HepG2 (cell line): ENCODE data around the gene CACNB4. TPM values are rescaled to one million over a fixed set of nuclear protein-coding genes. Genes with fewer than 3 reads are reported as not detected.
A peak's percentile ranks its signal among the peaks of the same experiment; 100 is the strongest.

ENCODE experiments used
- ELF1 ChIP-seq: sonication (generic); formaldehyde crosslinking; IDR thresholded peaks from 2 replicates; pipeline ENCODE4 v1.4.0; 2020; ENCODE audit warnings: missing genetic modification reagents
- ELF3 ChIP-seq: IDR thresholded peaks from 2 replicates; pipeline ENCODE4 v1.6.1; 2016; ENCODE audit warnings: missing genetic modification reagents, missing compliant biosample characterization
- FOXP1 ChIP-seq, 2 experiments: fragments of 450-650 bp in 1 of 2; IDR thresholded peaks; 2 replicates each; pipeline ENCODE4 v1.6.1; 2017 to 2018; ENCODE audit warnings: antibody characterized with exemption in 1 of 2
- NR2F6 ChIP-seq, 2 experiments: IDR thresholded peaks; 2 replicates each; pipeline ENCODE4 v1.6.1; 2016; ENCODE audit warnings: antibody characterized with exemption in 1 of 2, mild to moderate bottlenecking in 1 of 2
- PAXIP1 ChIP-seq: sonication (generic); formaldehyde crosslinking; conservative IDR thresholded peaks from 2 replicates; pipeline ENCODE4 v1.4.0; 2020; ENCODE audit warnings: mild to moderate bottlenecking, missing genetic modification reagents, moderate library complexity
- SOX6 ChIP-seq, 2 experiments: fragments of 450-650 bp in 1 of 2; sonication (generic) in 1 of 2; formaldehyde crosslinking in 1 of 2; IDR thresholded peaks; 2 replicates each; pipeline versions ENCODE4 v1.4.0 to v1.6.1; 2017 to 2020; ENCODE audit warnings: antibody characterized with exemption in 1 of 2, mild to moderate bottlenecking in 1 of 2, missing genetic modification reagents in 1 of 2
- TGIF2 ChIP-seq: IDR thresholded peaks from 2 replicates; pipeline ENCODE4 v1.6.1; 2016; ENCODE audit warnings: control low read depth, missing compliant biosample characterization
- polyA plus RNA-seq, 8 experiments: library from polyadenylated mRNA; depleted of rRNA in 3 of 8; stranded (reverse) in 7 of 8; unstranded in 1 of 8; fragments of >200 nt; fragmentation: Illumina TruSeq in 4 of 8; extraction: Trizol in 4 of 8; gene quantifications; 2 replicates each; pipeline versions ENCODE4 v1.2.1 to v1.2.3, GENCODE V29; 2011 to 2016; ENCODE audit warnings: low read depth in 4 of 8, missing spikeins in 1 of 8, mixed read lengths in 1 of 8; ENCODE audit not compliant: insufficient read depth in 1 of 8
- total RNA-seq, 5 experiments: library from RNA; depleted of rRNA; stranded (reverse); fragments of >200 nt; fragmentation: Illumina TruSeq; extraction: Trizol; gene quantifications; 2 replicates each; pipeline ENCODE4 v1.2.3, GENCODE V29; 2016; ENCODE audit warnings: low read depth in 1 of 5
- TF ChIP-seq, protein P1 (sequence below): IDR thresholded peaks from 2 replicates; pipeline ENCODE4 v1.6.1; 2016; ENCODE audit warnings: low read depth
- TF ChIP-seq, protein P2 (sequence below): IDR thresholded peaks from 2 replicates; pipeline ENCODE4 v1.6.1; 2016; ENCODE audit warnings: low read depth, missing genetic modification reagents, missing compliant biosample characterization

CACNB4 gene
- total and polyA plus RNA-seq, 2 of the 13 experiments (the other 11 are each of a cell fraction or from before 2014, with no cell fraction given) = 5.1 to 14.3 TPM

DNA sequence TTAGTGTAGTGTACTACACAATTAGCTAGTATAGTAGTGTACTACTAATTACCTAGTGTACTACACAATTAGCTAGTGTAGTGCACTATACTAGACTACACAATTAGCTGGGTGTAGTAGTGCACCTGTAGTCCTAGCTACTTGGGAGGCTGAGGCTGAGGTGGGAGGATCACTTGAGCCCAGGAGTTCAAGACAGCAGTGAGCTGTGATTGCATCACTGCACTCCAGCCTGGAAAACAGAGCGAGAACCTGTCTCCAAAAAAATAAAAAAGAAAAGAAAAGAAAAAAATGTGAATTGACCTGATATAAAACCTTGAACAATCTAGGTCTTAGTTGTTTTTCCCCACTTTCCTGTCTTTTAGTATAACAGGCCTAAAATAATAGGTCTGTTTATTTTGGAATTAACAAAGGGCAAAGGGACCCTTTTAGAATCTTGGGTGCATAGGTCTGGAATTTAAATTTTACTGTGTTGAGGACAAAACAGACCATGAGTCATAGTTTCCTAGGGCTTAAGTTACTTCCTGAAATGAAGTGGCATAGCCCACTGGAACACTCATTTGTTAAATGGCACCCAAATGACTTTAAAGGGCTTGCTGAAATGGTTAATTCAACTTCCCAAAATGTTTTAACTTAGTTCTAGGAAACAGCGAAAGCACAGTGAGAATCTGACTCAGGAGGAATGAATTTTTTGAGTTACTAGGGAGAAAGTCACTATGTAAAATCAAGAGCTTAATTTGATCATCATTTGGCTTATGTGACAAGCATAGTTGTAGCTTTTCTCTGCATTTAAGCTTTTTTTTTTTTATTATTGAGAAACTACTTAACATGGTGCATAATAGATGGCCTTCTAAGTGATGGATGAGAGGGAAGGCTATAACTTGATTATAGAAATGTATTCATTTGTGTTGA, 219.9 kb downstream of the CACNB4 start (continued):
- TF ChIP-seq, protein P1, sequence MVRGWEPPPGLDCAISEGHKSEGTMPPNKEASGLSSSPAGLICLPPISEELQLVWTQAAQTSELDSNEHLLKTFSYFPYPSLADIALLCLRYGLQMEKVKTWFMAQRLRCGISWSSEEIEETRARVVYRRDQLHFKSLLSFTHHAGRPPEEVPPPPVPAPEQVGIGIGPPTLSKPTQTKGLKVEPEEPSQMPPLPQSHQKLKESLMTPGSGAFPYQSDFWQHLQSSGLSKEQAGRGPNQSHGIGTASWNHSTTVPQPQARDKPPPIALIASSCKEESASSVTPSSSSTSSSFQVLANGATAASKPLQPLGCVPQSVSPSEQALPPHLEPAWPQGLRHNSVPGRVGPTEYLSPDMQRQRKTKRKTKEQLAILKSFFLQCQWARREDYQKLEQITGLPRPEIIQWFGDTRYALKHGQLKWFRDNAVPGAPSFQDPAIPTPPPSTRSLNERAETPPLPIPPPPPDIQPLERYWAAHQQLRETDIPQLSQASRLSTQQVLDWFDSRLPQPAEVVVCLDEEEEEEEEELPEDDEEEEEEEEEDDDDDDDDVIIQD = peak; percentile 67; the same call in 1 of the 2 replicates
- TF ChIP-seq SOX6 (IDR thresholded peaks at IDR 0.05) = no peak
- peak; percentile 58; the same call in 1 of the 2 replicates for TF ChIP-seq SOX6 (CRISPR knock-in tag; IDR thresholded peaks at IDR 0.05)
- TF ChIP-seq TGIF2 (CRISPR knock-in tag) = no peak
- TF ChIP-seq, protein P2, sequence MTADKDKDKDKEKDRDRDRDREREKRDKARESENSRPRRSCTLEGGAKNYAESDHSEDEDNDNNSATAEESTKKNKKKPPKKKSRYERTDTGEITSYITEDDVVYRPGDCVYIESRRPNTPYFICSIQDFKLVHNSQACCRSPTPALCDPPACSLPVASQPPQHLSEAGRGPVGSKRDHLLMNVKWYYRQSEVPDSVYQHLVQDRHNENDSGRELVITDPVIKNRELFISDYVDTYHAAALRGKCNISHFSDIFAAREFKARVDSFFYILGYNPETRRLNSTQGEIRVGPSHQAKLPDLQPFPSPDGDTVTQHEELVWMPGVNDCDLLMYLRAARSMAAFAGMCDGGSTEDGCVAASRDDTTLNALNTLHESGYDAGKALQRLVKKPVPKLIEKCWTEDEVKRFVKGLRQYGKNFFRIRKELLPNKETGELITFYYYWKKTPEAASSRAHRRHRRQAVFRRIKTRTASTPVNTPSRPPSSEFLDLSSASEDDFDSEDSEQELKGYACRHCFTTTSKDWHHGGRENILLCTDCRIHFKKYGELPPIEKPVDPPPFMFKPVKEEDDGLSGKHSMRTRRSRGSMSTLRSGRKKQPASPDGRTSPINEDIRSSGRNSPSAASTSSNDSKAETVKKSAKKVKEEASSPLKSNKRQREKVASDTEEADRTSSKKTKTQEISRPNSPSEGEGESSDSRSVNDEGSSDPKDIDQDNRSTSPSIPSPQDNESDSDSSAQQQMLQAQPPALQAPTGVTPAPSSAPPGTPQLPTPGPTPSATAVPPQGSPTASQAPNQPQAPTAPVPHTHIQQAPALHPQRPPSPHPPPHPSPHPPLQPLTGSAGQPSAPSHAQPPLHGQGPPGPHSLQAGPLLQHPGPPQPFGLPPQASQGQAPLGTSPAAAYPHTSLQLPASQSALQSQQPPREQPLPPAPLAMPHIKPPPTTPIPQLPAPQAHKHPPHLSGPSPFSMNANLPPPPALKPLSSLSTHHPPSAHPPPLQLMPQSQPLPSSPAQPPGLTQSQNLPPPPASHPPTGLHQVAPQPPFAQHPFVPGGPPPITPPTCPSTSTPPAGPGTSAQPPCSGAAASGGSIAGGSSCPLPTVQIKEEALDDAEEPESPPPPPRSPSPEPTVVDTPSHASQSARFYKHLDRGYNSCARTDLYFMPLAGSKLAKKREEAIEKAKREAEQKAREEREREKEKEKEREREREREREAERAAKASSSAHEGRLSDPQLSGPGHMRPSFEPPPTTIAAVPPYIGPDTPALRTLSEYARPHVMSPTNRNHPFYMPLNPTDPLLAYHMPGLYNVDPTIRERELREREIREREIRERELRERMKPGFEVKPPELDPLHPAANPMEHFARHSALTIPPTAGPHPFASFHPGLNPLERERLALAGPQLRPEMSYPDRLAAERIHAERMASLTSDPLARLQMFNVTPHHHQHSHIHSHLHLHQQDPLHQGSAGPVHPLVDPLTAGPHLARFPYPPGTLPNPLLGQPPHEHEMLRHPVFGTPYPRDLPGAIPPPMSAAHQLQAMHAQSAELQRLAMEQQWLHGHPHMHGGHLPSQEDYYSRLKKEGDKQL (CRISPR knock-in tag) = no peak
- peak; percentile 74 for TF ChIP-seq PAXIP1 (CRISPR knock-in tag)
- TF ChIP-seq ELF3 (CRISPR knock-in tag) = peak; percentile 95
- no peak for TF ChIP-seq FOXP1 (IDR thresholded peaks at IDR 0.05)
- TF ChIP-seq FOXP1 (CRISPR knock-in tag; IDR thresholded peaks at IDR 0.05) = peak; percentile 21; the same call in 1 of the 2 replicates
- TF ChIP-seq ELF1 (CRISPR knock-in tag) = 0 out of 2 replicates have a peak, but pooled peaks have one; percentile 40
- TF ChIP-seq NR2F6 (IDR thresholded peaks at IDR 0.05) = no peak
- peak; percentile 26; the same call in 1 of the 2 replicates for TF ChIP-seq NR2F6 (CRISPR knock-in tag; IDR thresholded peaks at IDR 0.05)
- TF ChIP-seq, all 625 proteins: peak for 32
